HG03064 (cell line): ENCODE results near the gene NAV3.

ENCODE experiments used
- ATAC-seq: cut with Tn5 transposase; IDR thresholded peaks from one replicate; pipeline ENCODE4 v1.9.1; 2021; ENCODE audit warnings: low read depth; ENCODE audit not compliant: unreplicated experiment

The NAV3 gene

DNA sequence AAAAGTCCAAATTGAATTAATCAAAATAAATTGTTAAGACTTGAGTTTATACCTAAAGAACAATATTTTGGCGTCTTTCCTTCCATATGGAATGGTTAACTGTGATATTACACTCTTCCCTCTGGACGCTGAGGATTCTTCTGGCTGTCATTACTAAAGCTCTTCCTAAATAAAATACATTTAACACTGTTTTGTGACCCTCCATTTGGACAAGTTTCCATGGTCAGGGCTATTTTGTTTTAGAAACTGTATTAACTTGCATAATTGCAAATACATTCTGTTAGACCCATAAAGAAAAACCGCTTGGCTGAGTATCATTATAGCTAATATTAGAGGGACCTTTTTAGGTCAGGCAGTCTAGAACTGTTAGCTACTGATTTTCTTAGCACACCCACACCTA, 87.4 kb downstream of the NAV3 start:
- ATAC-seq: no peak

DNA sequence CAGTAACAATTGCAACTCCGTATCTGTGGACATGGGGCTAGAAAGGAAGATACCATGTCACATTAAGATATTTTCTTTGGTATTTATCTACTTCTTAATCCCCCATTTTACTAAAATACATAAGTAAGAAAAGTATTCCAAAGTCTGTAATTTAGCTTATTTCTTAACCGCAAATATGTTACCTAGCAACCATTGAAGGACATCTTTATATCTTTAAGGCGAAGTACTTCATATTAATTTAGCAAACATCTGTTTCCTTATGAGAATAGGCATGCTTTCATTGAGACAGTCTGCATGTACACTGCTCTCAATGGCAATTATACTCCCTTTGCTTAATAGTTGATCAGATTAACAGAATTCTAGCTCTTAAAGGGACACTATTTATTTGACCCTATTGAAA, 88.8 kb downstream of the NAV3 start:
- no peak for ATAC-seq

DNA sequence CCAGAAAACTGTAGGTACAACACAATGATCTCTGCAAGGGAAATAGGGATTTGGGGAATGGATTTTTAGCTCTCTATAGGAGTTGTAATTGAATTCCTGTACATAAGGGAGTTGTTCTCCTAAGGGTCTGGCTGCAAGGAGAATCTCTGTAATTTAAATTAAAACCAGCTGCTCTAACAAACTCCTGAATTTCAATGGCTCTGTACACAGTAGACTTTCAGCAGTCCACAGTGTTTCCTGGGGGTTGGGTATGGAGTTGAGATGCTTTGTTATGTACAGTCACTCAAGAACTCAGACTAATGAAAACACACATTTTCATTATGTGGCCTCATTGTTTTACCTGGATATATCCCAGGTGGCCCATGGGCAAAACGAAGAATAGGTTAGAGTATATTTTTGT, 93.2 kb downstream of the NAV3 start:
- no peak for ATAC-seq

DNA sequence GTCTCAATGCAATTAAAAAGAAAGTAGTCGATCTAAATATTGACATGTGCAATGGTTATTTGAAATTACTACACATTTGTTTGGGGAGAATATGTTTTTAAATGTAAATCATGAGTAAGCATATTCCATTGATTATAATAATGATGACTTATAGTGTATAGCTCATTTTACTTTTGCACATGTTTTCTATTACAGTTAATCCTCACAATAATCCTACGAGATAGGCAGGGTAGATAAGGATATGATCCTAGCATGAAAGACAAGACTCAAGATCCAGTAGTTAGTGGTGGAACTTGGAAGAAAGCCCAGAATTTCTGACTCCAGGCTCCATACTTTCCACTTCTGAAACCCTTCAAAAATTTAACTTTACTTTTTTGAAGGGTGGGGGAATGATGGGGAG, 94.0 kb downstream of the NAV3 start:
- ATAC-seq: no peak

DNA sequence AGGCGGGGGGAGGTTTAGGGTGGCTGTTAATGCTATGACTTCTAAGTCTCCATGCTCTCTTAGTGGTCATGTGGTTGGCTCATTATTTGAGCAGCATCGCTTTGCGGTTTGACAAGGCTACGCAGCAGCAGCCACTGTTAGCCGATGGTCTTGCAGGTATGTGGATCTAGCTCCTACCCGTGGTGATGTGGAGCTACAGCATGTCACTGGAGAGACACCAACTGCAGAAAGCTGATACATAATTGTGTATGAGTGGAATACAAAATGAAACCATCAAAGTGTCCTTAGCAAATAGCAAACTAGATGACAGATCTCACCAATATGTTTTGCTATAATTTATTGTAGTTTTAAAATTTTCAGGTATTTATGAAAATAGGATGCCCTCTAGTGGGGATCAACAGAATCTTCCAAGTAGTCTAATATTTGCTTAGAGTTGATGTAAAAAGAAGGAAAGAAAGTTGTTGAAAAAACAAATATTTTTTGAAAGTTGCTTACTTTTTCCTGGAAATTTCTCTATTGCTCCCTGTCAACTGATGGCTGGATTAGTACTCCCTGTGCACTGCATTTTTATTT, 94.9 kb downstream of the NAV3 start:
- peak; percentile 98 for ATAC-seq

DNA sequence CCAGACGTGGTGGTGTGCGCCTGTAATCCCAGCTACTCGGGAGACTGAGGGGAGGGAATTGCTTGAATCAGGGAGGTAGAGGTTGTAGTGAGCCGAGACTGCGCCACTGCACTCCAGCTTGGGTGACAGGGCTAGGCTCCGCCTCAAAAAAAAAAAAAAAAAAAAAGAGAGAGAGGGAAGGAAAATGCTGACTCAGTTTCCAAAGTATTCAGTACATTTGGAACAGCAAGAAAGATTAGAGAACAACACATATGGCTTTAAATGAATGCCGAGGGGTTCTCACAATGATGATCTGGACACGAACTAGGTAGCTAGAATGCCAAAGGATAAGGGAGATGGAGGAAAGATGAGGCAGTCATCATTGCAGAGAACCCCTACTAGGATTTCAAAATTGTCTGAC, 97.4 kb downstream of the NAV3 start:
- no peak for ATAC-seq

DNA sequence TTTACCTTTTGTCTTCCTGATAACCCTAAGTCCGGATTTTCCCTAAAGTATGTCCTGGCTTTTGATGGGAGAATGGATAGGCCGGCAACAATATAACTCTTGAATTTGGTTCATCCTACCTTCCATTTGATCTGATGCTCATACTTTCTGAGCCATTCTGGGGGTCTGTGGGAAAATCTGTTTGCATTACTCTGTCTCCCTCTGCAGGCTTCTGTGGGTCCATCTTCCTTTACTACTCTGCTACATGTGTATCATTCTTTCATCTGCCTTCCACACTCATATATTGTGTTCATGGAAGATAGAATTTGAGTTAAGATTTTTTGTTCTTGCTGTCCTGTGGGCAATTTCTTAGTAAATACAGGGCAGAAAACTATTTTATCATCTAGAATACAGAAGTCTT, 101.5 kb downstream of the NAV3 start:
- no peak for ATAC-seq

DNA sequence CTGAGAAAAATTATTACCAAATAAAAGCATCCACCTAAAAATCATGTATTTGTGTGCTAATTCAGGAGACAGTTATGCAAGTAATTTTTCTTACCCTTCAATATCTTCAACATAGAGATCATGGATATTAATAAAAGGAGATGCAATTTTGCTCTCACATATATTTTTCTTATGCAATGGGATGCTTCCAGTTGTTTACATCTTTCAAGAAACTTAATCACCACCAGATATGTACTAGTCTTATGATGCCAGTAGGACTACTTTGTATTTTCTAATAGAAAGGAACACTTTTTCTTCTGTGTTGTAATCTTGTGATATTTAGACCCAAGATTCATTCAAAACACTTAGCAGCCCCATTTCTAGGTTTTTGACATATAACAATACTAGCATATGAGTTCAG, 107.6 kb downstream of the NAV3 start:
- no peak for ATAC-seq

DNA sequence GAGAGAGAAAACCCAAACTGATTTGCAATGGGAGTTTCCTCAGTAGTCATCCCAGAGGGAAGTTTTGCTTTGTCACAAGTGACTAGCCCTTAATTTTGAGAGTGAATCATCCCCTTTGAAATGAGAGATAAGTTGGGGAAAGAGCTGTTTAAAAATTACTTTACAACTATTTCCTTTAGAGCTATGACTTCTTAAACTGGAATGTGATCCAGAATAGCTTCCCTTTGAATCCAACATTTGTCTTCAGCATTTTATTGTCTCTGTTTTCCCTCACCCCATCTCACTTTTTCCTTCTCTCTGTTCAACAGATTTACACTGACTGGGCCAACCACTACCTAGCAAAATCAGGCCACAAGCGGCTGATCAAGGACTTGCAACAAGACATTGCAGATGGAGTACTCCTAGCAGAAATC, 109.3 kb downstream of the NAV3 start:
- ATAC-seq: no peak

DNA sequence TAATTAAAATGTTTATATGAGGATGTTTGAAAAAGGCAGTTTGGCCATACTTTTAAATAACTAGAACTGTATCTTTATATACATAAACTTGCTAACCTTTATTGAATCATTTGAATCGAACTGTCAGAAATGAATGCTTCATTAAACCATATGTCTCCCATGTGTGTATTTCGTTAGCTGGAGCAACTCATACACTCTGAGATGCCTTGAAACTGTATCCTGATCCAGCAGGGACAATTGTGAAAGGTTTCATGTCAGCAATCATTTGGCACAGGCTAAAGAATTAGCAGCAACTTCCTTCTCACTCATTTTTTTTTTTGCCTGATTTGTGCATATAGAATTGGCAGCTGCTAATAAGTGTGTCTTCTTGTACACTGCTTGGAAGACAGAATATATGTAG, 109.9 kb downstream of the NAV3 start:
- no peak for ATAC-seq

DNA sequence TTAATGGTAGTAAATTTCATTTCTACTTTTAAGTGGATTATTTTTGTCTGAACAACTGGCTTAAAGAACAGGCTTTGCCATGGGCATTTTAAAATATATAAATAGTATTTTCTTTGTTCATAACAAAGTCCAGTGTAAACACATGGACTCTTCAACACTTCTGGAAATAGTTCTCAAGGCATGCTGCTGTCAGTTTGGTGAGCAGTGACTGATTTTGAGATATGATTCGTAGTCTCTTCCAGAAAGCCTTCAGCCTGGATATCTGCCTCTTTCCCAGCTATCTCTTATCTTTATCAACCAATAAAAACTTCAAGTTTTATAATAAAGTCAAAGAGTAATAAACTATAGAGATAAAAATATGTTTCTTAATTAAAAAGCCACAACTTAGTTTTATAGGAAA, 110.7 kb downstream of the NAV3 start:
- no peak for ATAC-seq

DNA sequence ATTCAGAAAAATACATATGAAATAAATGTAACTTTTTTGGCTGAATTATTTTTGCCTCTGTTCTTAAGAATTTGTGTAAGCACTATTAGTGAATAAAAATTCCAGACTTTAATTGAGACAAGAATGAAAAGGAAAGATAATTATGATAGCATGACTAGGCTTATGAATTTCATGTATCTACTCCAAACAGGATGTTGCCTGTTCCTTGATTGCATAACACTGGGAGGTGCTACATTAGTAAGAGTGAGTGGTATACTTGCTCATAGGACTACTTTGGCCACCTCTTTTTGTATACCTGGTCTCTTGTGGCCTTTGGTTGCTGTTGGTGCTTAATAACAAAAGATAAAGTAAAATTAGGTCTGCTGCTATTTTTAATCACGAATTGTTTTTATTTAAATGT, 112.8 kb downstream of the NAV3 start:
- no peak for ATAC-seq

DNA sequence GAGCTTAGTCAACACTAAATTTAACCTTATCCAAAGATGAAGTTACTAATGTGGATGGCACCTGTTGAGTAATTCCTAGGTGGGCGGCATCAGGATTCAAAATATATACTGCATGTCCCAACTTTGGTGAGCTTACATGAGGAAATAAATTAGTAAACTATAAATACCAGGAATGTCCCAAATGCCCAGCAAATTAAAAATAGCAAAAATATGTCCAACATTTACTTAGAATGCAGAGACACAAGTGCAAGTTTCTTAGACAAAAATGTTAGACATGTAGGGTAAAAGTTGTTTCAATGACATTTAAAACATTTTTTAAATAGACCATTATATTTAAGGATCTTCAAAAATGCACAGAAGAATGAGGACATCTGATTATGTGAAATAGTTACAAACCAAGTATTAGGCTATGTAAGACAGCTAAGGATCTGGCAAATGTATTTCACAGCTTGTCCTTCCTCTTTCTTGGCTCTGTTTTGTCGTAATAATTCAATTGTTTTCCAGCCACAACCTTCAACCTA, 115.9 kb downstream of the NAV3 start:
- ATAC-seq: no peak

DNA sequence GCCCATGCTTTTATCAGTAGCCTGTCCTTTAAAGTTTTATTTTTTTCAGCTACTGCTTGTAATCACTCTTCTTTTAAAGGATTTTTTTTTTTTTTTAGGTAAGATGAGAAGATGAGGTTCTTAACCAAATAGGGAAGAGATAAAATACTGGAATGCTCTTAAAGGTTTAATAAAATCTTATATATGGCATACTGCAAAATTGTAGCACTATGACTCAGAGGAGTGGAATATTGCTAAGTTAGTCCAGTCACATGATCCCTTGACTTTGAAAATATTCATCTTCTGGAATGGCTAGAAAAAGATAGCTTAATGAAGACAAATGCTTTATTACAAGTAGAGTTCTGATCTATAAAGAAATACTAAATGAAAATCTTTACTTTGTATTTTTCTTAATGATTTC, 116.6 kb downstream of the NAV3 start:
- no peak for ATAC-seq

DNA sequence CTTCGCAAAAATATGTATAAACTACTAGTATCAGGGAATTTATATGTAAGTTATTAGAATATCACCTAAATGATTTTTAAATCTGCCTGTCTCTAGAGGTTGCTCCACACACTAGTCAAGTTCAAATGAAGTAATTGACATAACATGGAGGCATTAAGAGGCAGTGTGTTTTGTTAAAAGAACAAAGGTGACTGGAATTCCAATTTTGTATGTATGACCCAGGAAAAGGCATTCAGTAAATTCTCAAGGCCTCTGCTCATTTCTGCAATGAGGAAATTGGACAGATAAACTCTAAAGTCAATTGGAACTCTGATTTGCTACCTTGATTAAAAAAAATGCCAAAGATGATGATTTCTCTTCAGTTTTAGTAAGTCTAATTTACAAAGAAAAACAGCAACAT, 117.1 kb downstream of the NAV3 start:
- no peak for ATAC-seq

DNA sequence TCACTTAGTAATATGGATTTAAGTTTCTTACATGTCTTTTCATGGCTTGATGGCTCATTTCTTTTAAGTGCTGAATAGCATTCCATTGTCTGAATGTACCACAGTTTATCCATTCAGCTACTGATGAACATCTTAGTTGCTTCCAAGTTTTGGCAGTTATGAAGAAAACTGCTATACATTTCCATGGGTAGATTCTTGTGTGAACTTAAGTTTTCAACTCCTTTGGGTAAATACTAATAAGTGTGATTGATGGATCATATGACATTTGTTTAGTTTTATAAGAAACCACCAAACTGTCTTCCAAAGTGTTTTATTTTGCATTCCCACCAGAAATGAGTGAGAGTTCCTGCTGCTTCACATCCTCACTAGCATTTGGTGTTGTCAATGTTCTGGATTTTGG, 119.2 kb downstream of the NAV3 start:
- no peak for ATAC-seq

DNA sequence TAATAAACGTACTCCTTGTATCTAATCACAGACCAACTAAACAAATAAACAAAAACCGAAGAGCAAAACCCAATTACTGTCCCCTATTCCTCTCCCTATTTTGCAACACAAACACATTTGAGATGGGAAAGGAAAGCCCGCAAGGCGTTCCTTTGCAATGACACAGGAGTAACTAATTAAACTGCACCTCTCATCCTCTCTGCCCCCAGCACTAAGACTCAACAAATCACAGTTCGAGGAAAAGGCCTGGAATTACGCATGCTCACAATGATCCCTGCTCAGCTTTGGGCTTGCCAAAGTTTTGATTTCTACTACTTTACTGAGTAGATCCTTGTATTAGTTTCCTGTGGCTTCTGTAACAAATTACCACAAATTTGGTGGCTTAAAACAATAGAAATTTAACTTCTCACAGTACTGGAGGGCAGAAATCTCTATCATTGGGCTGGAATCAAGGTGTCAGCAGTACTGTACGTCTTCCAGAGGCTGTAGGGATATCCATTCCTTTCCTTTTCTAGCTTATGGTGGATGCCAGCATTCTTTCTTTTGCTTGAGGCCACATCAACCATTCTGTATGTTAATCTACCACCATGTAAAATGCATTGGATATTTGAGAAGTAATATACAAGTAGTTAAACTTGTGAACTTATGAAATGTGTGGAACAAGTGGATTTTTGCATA, 123.0 kb downstream of the NAV3 start:
- no peak for ATAC-seq

DNA sequence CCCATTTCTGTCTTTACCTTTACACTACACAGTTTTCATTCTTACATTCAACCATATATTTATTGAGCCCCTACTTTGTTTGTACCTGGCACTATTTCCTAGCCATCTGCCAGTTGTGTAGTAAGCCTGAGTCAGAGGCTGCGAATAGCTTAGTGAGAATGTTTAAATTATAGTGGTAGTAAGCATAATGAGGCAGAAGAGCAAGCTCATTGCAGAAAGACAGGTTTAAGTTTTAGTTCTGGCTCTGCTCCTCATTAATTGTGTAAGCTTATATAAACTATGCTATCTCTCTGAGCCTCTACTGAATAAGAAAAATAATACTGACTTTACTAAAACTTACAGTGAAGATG, 123.5 kb downstream of the NAV3 start:
- ATAC-seq: no peak

DNA sequence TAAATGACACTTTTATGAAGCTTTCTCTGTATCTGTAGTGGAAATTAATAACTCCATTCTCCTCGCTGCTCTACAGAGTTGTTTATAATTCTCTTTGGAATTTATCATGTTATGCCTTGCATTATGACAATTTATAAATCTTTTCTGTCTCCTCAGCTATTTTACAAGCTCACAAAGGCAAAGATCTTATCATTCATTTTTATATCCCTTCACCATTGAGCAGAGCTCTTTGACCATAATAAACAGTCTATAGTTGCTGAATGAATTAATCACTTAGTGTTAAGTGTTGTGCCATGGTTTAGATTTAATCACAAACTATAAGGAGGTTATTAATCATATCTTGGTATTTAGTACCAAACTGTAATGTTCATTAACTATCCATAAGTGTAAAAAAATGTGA, 126.4 kb downstream of the NAV3 start:
- ATAC-seq: no peak

DNA sequence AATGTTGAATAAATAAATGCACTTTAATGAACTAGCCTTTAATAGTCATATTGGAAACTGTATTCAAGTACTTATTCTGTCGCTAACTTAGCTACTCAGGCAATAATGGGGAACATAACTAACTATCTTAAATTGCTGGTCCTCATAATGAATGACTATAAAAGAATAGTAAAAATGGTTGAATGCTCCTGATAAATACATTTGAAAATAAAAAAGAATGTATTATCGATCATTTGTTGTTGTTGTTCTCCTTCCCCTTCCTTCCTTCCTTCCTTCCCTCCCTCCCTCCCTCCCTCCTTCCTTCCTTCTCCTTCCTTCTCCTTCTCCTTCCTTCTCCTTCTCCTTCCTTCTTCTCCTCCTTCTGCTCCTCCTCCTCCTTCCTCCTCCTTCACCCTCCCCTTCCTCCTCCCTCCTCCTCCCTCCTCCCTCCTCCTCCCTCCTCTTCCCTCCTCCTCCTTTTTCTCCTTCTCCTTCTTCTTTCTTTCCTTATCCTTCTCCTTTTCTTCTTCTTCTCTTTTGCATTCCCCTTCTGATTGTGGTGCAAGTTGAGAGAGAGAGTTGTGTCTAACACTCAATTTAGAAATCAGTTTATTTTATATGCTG, 133.0 kb downstream of the NAV3 start:
- ATAC-seq: no peak

DNA sequence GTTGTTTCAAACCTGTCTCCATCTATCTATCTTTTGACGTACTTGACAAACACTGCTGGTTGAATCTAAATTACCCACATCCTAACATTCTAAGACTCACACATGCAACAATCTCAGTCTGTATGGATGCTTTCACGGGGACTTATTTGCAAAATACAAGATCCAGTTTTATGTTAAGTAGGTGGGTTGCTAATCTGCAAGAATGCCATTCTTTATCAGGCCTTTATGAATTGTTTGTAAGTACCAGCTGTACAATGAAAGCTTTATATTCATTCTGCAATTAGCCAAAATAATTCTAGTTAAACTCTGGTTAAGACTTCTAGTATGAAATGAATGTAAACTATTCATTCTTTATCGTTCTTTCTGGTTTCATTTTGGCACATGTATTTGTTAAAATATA, 135.1 kb downstream of the NAV3 start:
- no peak for ATAC-seq

DNA sequence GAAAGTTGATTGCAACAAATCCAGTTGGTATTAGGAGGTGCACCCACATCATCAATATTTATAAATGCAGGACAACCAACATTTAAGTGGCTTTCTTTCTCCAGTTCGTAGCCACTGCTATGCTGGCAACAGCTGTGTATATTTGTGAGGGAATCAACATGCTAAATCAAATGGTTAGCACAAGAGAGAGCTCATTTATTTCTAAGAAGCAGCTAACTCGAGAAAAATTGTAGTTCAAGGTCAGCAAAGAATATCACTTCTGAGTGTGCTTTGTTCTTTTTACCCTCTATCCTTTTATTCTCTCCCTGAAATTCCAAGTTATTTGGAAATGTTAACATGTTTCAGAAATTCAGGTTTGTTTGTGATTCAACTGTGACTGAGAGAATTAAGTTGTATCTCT, 137.3 kb downstream of the NAV3 start:
- no peak for ATAC-seq
